ENCODE data around the gene CCDC51. TPM values are rescaled to one million over a fixed set of nuclear protein-coding genes. Genes with fewer than 3 reads are reported as not detected.

CCDC51 gene
- total and polyA plus RNA-seq, 9 of the 15 experiments (the other 6 are each of a cell fraction or from before 2014, with no cell fraction given), result 6.5 to 18.6 (median 15.7) TPM

DNA sequence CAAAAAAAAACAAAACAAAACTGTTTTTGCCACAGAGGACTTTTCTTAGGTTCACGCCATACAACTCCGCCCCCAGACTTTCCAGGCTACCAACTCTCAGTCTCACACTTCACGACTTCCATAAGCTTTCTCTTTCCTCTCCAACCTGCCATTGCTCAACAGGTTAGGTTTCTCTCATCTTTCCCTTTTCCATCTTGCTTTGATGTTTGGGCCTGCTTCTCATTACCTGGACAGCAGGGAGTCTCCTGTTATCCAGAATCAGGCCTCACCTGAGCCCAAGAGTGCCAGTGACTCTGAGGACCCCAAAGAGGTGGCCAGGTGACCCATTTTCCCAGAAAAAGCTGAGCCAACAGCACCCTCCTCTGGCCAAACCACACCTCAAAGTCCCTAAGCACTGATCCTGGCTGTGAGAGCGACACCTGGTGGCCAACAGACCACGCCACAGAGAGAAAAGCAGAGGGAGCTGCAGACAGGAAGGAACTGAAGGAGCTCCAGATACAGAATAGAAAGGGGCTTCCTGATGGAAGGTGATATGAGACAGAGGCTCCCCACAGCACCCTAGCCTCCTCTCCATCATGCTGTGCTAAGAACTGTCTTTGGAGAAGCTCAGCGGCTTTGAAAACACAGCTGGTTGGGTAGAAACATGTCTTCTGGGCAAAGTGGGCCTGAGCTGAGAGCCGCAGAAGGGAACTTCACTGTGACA lies 4.0 kb downstream of the CCDC51 start (continued):
- TF ChIP-seq, protein P1, sequence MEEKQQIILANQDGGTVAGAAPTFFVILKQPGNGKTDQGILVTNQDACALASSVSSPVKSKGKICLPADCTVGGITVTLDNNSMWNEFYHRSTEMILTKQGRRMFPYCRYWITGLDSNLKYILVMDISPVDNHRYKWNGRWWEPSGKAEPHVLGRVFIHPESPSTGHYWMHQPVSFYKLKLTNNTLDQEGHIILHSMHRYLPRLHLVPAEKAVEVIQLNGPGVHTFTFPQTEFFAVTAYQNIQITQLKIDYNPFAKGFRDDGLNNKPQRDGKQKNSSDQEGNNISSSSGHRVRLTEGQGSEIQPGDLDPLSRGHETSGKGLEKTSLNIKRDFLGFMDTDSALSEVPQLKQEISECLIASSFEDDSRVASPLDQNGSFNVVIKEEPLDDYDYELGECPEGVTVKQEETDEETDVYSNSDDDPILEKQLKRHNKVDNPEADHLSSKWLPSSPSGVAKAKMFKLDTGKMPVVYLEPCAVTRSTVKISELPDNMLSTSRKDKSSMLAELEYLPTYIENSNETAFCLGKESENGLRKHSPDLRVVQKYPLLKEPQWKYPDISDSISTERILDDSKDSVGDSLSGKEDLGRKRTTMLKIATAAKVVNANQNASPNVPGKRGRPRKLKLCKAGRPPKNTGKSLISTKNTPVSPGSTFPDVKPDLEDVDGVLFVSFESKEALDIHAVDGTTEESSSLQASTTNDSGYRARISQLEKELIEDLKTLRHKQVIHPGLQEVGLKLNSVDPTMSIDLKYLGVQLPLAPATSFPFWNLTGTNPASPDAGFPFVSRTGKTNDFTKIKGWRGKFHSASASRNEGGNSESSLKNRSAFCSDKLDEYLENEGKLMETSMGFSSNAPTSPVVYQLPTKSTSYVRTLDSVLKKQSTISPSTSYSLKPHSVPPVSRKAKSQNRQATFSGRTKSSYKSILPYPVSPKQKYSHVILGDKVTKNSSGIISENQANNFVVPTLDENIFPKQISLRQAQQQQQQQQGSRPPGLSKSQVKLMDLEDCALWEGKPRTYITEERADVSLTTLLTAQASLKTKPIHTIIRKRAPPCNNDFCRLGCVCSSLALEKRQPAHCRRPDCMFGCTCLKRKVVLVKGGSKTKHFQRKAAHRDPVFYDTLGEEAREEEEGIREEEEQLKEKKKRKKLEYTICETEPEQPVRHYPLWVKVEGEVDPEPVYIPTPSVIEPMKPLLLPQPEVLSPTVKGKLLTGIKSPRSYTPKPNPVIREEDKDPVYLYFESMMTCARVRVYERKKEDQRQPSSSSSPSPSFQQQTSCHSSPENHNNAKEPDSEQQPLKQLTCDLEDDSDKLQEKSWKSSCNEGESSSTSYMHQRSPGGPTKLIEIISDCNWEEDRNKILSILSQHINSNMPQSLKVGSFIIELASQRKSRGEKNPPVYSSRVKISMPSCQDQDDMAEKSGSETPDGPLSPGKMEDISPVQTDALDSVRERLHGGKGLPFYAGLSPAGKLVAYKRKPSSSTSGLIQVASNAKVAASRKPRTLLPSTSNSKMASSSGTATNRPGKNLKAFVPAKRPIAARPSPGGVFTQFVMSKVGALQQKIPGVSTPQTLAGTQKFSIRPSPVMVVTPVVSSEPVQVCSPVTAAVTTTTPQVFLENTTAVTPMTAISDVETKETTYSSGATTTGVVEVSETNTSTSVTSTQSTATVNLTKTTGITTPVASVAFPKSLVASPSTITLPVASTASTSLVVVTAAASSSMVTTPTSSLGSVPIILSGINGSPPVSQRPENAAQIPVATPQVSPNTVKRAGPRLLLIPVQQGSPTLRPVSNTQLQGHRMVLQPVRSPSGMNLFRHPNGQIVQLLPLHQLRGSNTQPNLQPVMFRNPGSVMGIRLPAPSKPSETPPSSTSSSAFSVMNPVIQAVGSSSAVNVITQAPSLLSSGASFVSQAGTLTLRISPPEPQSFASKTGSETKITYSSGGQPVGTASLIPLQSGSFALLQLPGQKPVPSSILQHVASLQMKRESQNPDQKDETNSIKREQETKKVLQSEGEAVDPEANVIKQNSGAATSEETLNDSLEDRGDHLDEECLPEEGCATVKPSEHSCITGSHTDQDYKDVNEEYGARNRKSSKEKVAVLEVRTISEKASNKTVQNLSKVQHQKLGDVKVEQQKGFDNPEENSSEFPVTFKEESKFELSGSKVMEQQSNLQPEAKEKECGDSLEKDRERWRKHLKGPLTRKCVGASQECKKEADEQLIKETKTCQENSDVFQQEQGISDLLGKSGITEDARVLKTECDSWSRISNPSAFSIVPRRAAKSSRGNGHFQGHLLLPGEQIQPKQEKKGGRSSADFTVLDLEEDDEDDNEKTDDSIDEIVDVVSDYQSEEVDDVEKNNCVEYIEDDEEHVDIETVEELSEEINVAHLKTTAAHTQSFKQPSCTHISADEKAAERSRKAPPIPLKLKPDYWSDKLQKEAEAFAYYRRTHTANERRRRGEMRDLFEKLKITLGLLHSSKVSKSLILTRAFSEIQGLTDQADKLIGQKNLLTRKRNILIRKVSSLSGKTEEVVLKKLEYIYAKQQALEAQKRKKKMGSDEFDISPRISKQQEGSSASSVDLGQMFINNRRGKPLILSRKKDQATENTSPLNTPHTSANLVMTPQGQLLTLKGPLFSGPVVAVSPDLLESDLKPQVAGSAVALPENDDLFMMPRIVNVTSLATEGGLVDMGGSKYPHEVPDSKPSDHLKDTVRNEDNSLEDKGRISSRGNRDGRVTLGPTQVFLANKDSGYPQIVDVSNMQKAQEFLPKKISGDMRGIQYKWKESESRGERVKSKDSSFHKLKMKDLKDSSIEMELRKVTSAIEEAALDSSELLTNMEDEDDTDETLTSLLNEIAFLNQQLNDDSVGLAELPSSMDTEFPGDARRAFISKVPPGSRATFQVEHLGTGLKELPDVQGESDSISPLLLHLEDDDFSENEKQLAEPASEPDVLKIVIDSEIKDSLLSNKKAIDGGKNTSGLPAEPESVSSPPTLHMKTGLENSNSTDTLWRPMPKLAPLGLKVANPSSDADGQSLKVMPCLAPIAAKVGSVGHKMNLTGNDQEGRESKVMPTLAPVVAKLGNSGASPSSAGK (IDR thresholded peaks at IDR 0.05), result no peak
- TF ChIP-seq RBM17 (IDR thresholded peaks at IDR 0.05; ENCODE audit: borderline replicate concordance, low read depth, low read length) (no peak), SAFB (IDR thresholded peaks at IDR 0.05; ENCODE audit: borderline replicate concordance, low read depth, low read length) (no peak), SRSF7 (optimal IDR thresholded peaks at IDR 0.05; ENCODE audit: low read depth, low read length) (no peak), ZNF444 (CRISPR knock-in tag; IDR thresholded peaks at IDR 0.05) (no peak), LARP7 (IDR thresholded peaks at IDR 0.05) (no peak), ZNF717 (CRISPR knock-in tag; IDR thresholded peaks at IDR 0.05) (no peak), STAT5B (CRISPR knock-in tag; IDR thresholded peaks at IDR 0.05) (no peak), GABPA (tag; conservative IDR thresholded peaks at IDR 0.05; ENCODE audit: low read depth) (no peak), POLR2AphosphoS5 (IDR thresholded peaks at IDR 0.05; ENCODE audit: control insufficient read depth, insufficient read depth, low read depth, low read length) (no peak), ZNF766 (CRISPR knock-in tag; conservative IDR thresholded peaks at IDR 0.05) (no peak), ZKSCAN8 (CRISPR knock-in tag; IDR thresholded peaks at IDR 0.05) (no peak)
- TF ChIP-seq, protein P2, sequence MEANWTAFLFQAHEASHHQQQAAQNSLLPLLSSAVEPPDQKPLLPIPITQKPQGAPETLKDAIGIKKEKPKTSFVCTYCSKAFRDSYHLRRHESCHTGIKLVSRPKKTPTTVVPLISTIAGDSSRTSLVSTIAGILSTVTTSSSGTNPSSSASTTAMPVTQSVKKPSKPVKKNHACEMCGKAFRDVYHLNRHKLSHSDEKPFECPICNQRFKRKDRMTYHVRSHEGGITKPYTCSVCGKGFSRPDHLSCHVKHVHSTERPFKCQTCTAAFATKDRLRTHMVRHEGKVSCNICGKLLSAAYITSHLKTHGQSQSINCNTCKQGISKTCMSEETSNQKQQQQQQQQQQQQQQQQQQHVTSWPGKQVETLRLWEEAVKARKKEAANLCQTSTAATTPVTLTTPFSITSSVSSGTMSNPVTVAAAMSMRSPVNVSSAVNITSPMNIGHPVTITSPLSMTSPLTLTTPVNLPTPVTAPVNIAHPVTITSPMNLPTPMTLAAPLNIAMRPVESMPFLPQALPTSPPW (CRISPR knock-in tag; IDR thresholded peaks at IDR 0.05), result no peak
- TF ChIP-seq, protein P3, sequence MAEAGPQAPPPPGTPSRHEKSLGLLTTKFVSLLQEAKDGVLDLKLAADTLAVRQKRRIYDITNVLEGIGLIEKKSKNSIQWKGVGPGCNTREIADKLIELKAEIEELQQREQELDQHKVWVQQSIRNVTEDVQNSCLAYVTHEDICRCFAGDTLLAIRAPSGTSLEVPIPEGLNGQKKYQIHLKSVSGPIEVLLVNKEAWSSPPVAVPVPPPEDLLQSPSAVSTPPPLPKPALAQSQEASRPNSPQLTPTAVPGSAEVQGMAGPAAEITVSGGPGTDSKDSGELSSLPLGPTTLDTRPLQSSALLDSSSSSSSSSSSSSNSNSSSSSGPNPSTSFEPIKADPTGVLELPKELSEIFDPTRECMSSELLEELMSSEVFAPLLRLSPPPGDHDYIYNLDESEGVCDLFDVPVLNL (CRISPR knock-in tag; IDR thresholded peaks at IDR 0.05; ENCODE audit: low read depth), result no peak

All from K562 (cell line).